Psoas muscle (tissue), 8 donors: ENCODE results near the gene LMNTD1. TPM values are rescaled to one million over a fixed set of nuclear protein-coding genes. Genes with fewer than 3 reads are reported as not detected.

ENCODE experiments used
- ATAC-seq, 4 donors: fragments of 200-7000 bp; cut with Tn5 transposase; one replicate each; pipeline ENCODE4 v1.9.1; 2020; ENCODE audit warnings: moderate library complexity in 3 of 4, mild to moderate bottlenecking in 2 of 4
- DNase-seq, 2 donors: peaks; one replicate each; pipeline ENCODE4 v3.0.0-alpha.2; 2020
- H3K27ac ChIP-seq: fragments of 200-600 bp; one replicate; pipeline ENCODE4 v1.8.0; 2022
- H3K27me3 ChIP-seq, 3 donors: fragments of 200-600 bp in 1 of 3; one replicate each; pipeline versions ENCODE4 v1.6.1 to v1.8.0; 2013 to 2022; ENCODE audit warnings: low read length in 2 of 3, mild to moderate bottlenecking in 2 of 3, moderate library complexity in 1 of 3; ENCODE audit not compliant: insufficient read depth in 3 of 3
- H3K36me3 ChIP-seq, 2 donors: fragments of 200-600 bp in 1 of 2; one replicate each; pipeline versions ENCODE4 v1.6.1 to v1.8.0; 2013 to 2022; ENCODE audit warnings: low read depth in 1 of 2, mild to moderate bottlenecking in 1 of 2, moderate library complexity in 1 of 2; ENCODE audit not compliant: insufficient read depth in 1 of 2
- H3K4me1 ChIP-seq: fragments of 200-600 bp; one replicate; pipeline ENCODE4 v1.8.0; 2022
- H3K4me3 ChIP-seq: fragments of 200-600 bp; one replicate; pipeline ENCODE4 v1.8.0; 2022; ENCODE audit warnings: mild to moderate bottlenecking
- H3K9me3 ChIP-seq: fragments of 200-600 bp; one replicate; pipeline ENCODE4 v1.8.0; 2022
- CTCF ChIP-seq: fragments of 200-600 bp; IDR thresholded peaks from one replicate; pipeline ENCODE4 v1.8.0; 2022; ENCODE audit warnings: antibody characterized with exemption
- WGBS, 3 donors: extraction: QIAGEN DNeasy Blood & Tissue Kit; methylation state at CpG; one replicate each; pipeline versions ENCODE4 v1.1.6 to v1.1.7; 2013; 5-methylcytosine and 5-hydroxymethylcytosine counted together
- intact Hi-C, 2 donors: fragments of 100-400 bp; cut with DNase I; formaldehyde crosslinking; loops; one replicate each; pipeline versions ENCODE4 v1.11.0 to v1.14.2; 2022
- polyA plus RNA-seq, 3 donors: library from polyadenylated mRNA; stranded (reverse); fragments of 200-250 nt; gene quantifications; one replicate each; pipeline ENCODE4 v1.2.3, GENCODE V29; 2013
- total RNA-seq, 4 donors: library from RNA; stranded (reverse); fragmentation: NEBNext Ultra II Directional in 2 of 4; extraction: Animal tissue kit (Norgen Biotek cat#: 25700) in 2 of 4; gene quantifications; one replicate each; pipeline versions ENCODE4 v1.2.1 to v1.2.4, GENCODE V29; 2021 to 2023
- donor health status: healthy with polysubstance abuse.
- donor health status: DM: no; HTN: no; CAD: no; lungs with moderate emphysema.
- donor health status: Bipolar disorder and iron deficiency.
- donor health status: healthy.
- donor health status: DM: yes; HTN: yes; CAD: no.
- donor health status: DM: no; HTN: no; CAD: no.
- donor health status: DM: no; HTN: no; CAD: no.
- donor health status: DM: yes; HTN: yes; CAD: no.

LMNTD1 gene
- total and polyA plus RNA-seq, 7 donors: not detected

GRCh38 chr12:25584596-25584995 lies 31.5 kb upstream of the LMNTD1 start:
- DNase-seq: no peak
- Histone ChIP-seq H3K27me3 (no peaks in the 10 kb centered on the region), H3K27ac (no peak overlapping the region), H3K4me3 (no peak overlapping the region), H3K4me1 (no peaks in the 10 kb centered on the region), H3K9me3 (no peaks in the 10 kb centered on the region), H3K36me3 (no peaks in the 10 kb centered on the region)
- no peak for TF ChIP-seq CTCF
- no peak for ATAC-seq
- intact Hi-C loops: no loop called here
- WGBS, 3 donors: 34 to 44% (median 36%) methylated on average over 5 of the region's 5 CpGs

GRCh38 chr12:25583545-25583944 lies 30.5 kb upstream of the LMNTD1 start:
- H3K9me3 ChIP-seq: no peaks in the 10 kb centered on the region
- ATAC-seq: no peak
- no peak overlapping the region for H3K27ac ChIP-seq
- no peak overlapping the region for H3K4me3 ChIP-seq
- no peak for TF ChIP-seq CTCF
- H3K27me3 ChIP-seq: no peaks in the 10 kb centered on the region
- DNase-seq: no peak
- intact Hi-C loops: no loop called here
- 53 to 57% (median 56%) methylated on average over 3 of the region's 3 CpGs for WGBS, 3 donors
- no peaks in the 10 kb centered on the region for H3K4me1 ChIP-seq
- no peaks in the 10 kb centered on the region for H3K36me3 ChIP-seq

DNA sequence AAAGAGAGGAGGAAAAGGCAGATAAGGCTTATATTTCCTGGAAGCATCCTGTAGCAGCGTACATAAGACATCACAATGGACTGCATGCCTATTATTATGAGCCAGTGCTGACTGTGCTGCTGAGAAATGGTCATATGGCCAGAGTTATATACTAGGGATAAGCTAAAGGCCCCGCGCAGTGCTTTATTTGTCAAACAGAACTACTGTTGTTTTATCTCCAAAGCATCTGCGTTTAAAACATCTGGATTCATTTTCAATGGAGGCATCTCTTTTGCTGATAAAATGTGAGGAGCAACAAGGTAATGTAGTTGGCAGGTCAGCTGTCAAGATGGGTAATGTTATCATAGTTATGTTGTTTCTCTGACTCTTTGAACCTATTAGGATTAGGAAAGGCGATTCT lies 28.0 kb upstream of the LMNTD1 start:
- H3K9me3 ChIP-seq: no peaks in the 10 kb centered on the region
- no peak for TF ChIP-seq CTCF
- intact Hi-C loops: no loop called here

DNA sequence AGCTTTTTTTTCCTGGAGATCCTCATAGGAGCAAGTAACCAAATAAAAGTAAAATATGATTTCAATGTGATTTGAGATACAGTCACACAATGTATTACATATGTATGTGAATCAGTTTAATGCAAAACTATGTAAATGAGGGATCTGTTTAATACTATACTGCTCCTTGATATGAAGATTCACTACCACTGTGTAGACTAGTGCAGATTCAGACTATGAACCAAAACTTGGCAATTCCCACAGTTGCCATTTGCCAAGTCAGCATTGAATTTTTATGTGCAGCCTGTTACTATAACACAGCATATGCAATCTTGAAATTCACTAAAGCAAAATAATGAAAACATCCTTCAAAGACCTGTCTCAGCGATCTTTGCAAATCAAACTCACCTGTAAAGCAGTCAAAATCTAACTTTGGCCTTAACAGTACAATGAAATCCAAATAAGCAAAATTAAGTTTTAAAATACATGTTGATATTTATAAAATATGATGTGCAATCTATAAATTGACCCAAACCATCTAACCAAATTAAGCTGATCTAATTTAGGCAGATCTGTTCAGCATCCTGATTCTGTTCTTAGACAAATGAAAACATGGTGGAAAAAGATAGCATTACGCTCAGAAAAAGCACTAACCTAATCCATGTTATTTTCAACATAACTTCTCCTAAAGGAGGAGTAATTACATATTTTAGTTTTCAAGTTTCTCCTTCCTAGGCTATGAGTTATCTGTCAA lies 25.5 kb upstream of the LMNTD1 start:
- no peaks in the 10 kb centered on the region for H3K4me1 ChIP-seq
- 84 to 91% (median 88%) methylated on average over 2 of the region's 2 CpGs for WGBS, 3 donors
- no peak overlapping the region for H3K27ac ChIP-seq
- H3K4me3 ChIP-seq: no peak overlapping the region
- TF ChIP-seq CTCF: no peak
- H3K9me3 ChIP-seq: no peaks in the 10 kb centered on the region
- H3K27me3 ChIP-seq: no peaks in the 10 kb centered on the region
- DNase-seq: no peak
- intact Hi-C loops: no loop called here
- ATAC-seq: no peak
- H3K36me3 ChIP-seq: no peaks in the 10 kb centered on the region

More for the DNA sequence above, 28.0 kb upstream of the LMNTD1 start:
- Histone ChIP-seq H3K27me3 (no peaks in the 10 kb centered on the region), H3K27ac (no peak overlapping the region), H3K4me1 (no peaks in the 10 kb centered on the region), H3K4me3 (no peak overlapping the region), H3K36me3 (no peaks in the 10 kb centered on the region)
- WGBS, 3 donors: 78 to 87% (median 84%) methylated on average over 5 of the region's 5 CpGs
- no peak for ATAC-seq
- DNase-seq: no peak

DNA sequence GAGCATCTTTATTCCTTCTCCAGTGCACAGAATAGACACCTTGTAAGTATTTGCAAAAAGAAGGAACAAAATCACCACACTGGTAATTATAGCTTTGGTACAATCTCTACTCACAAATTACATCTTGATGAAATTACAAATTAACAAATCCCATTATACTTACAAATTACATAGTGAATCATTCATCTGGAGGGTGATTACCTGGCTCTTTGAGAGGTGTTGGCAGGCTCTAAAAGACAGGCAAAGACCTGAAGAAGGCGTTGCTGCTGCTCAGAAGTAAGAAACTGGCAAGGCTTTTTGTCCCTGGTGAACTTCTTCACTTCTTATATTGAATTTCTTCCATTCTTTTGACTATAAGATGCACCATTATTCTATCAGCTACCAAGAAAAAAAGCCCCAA lies 21.7 kb upstream of the LMNTD1 start:
- Histone ChIP-seq H3K4me1 (no peaks in the 10 kb centered on the region), H3K9me3 (no peaks in the 10 kb centered on the region), H3K27ac (no peak overlapping the region), H3K27me3 (no peaks in the 10 kb centered on the region), H3K4me3 (no peak overlapping the region), H3K36me3 (no peaks in the 10 kb centered on the region)
- WGBS, 3 donors: 46 to 50% (median 46%) methylated on average over 1 of the region's 1 CpG
- no peak for TF ChIP-seq CTCF
- DNase-seq (no peak), ATAC-seq (no peak)
- intact Hi-C loops: no loop called here
